ENCODE results near the gene NIP7. TPM values are rescaled to one million over a fixed set of nuclear protein-coding genes. Genes with fewer than 3 reads are reported as not detected.
"Not testable (repeated sequence)": the region's sequence is repeated elsewhere in the genome, so short reads cannot be mapped to it uniquely, and the experiment has no call there.

Gene NIP7
- total RNA-seq, 1 donor from 2014 or later: 23.7 TPM

DNA sequence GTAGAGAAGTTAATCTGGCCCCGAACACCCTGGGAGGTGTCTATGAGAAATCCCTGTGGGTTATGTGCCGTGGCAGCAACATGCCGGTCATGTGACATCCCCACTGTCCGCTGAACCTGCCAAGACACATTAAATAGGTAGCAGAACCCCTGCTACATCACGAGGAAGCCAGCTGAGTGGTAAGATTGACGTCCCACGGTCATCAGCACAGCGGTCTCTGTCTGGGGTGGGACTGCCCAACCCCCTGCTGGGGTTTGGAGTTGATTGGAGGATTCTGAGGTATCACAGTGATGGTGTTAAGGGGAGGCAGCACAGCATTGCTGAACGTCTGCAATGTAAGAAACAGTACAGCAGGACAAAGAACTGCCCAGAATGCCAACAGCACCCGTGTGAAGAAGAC is 10.0 kb downstream of the NIP7 start:
- H3K9ac ChIP-seq: no peak overlapping the region
- peak overlapping the region; percentile 69 for H3K27ac Mint-ChIP-seq
- H3K9me3 Mint-ChIP-seq: no peaks in the 10 kb centered on the region
- H3K4me3 ChIP-seq: no peak overlapping the region
- DNase-seq (ENCODE audit: low spot score): no peak
- peaks cover 4% of the 10 kb centered on the region for H3F3A ChIP-seq (ENCODE audit: low read depth)
- no peaks in the 10 kb centered on the region for H3K9me3 ChIP-seq (ENCODE audit: low read depth)
- H3K4me2 ChIP-seq: no peak overlapping the region
- no peaks in the 10 kb centered on the region for H4K20me1 ChIP-seq (ENCODE audit: low read depth)
- TF ChIP-seq EZH2phosphoT487 (IDR thresholded peaks at IDR 0.05) (no peak), EZH2 (IDR thresholded peaks at IDR 0.05) (no peak)
- TF ChIP-seq, protein P1, sequence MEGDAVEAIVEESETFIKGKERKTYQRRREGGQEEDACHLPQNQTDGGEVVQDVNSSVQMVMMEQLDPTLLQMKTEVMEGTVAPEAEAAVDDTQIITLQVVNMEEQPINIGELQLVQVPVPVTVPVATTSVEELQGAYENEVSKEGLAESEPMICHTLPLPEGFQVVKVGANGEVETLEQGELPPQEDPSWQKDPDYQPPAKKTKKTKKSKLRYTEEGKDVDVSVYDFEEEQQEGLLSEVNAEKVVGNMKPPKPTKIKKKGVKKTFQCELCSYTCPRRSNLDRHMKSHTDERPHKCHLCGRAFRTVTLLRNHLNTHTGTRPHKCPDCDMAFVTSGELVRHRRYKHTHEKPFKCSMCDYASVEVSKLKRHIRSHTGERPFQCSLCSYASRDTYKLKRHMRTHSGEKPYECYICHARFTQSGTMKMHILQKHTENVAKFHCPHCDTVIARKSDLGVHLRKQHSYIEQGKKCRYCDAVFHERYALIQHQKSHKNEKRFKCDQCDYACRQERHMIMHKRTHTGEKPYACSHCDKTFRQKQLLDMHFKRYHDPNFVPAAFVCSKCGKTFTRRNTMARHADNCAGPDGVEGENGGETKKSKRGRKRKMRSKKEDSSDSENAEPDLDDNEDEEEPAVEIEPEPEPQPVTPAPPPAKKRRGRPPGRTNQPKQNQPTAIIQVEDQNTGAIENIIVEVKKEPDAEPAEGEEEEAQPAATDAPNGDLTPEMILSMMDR (IDR thresholded peaks at IDR 0.05): no peak
- no peaks in the 10 kb centered on the region for H3K79me2 ChIP-seq (ENCODE audit: low read depth)
- H3K4me1 Mint-ChIP-seq: no peaks in the 10 kb centered on the region
- H3K27me3 ChIP-seq: no peaks in the 10 kb centered on the region
- peaks cover 2% of the 10 kb centered on the region for H3K36me3 Mint-ChIP-seq
- H2AFZ ChIP-seq (replicated peaks): no peak overlapping the region
- H3K4me3 Mint-ChIP-seq: no peak overlapping the region
- H3K27ac ChIP-seq: no peak overlapping the region
- H3K4me1 ChIP-seq: no peaks in the 10 kb centered on the region
- peaks cover 4% of the 10 kb centered on the region for H3K27me3 Mint-ChIP-seq (ENCODE audit: insufficient read depth, low read depth)
- no peaks in the 10 kb centered on the region for H3K36me3 ChIP-seq

DNA sequence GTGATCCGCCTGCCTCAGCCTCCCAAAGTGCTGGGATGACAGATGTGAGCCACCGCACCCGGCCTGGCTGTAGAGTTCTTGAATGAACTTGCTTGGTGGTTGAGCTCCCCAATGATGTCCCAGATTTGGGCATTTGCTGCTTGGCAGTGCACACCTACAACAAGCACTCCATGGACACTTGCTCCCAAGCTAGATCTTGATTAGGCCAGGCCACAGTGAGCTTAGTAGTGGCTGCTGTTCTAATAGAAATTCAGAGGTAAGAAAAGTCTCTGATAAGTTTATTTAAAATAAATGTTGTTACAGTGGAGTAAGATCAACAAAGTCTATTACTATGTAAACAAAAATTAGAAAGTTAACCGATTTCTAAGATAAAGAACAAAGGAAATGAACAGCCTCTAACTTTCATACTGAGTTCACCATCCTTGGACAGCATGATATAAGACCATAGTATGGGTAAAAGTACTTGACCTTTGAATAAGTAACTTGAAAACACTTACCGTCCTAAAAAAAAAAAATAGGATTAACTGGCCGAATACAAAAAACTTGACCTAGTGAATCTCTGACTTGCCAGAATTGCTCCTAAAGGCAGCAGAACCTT is 11.1 kb downstream of the NIP7 start:
- H3K27me3 Mint-ChIP-seq (ENCODE audit: insufficient read depth, low read depth): peaks cover 4% of the 10 kb centered on the region

DNA sequence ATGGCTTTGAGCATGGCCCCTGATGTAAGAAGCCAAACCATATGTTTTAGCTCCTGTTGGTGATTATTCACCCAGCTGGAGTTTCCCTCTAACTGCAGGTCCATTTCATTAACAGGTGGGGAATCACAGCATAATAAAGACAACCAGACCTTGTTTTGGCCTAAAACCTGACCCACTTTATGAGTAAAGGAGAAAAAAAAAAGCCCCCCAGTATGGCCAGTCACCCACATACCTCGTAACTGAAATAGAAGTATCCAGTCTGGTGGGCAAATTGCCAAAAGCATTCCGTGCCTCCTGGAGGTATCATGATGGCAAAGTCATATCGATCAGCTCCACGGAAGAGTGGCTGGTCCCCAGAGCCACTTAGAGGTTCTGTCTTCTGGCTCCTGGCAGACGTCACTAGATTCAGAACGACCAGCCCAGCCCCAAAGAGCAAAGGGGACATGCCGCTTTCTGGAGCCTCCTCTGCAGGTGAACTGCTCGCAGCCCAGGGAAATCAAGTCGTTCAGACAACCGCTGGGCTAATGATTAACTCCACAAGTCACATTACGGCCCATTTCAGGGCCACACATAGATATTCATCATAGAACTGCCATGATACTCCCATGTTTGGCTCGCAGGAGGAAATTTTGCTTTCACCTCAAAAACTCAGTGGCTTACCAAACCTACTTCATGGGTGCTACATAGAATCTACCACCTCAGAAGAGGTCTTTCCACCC is 11.9 kb downstream of the NIP7 start, which contains the start of gene TMED6:
Gene TMED6, minus strand, starts transcription at position 478 of the 719 bp plus-strand sequence. Its CDS starts 33 bp downstream, at position 445.
- no peak within 1 kb of the TSS for H3K9ac ChIP-seq
- H3K27ac ChIP-seq: no peak within 1 kb of the TSS

More for the DNA sequence above, 11.1 kb downstream of the NIP7 start:
- Histone ChIP-seq H3K36me3 (peaks cover 5% of the 10 kb centered on the region), H4K20me1 (ENCODE audit: low read depth) (no peaks in the 10 kb centered on the region), H3K4me3 (no peak overlapping the region), H3F3A (ENCODE audit: low read depth) (peaks cover 4% of the 10 kb centered on the region), H3K79me2 (ENCODE audit: low read depth) (no peaks in the 10 kb centered on the region), H3K9me3 (ENCODE audit: low read depth) (no peaks in the 10 kb centered on the region), H3K4me2 (no peak overlapping the region), H3K27ac (no peak overlapping the region), H3K9ac (no peak overlapping the region), H2AFZ (replicated peaks) (no peak overlapping the region), H3K27me3 (no peaks in the 10 kb centered on the region), H3K4me1 (no peaks in the 10 kb centered on the region)
- no peaks in the 10 kb centered on the region for H3K4me1 Mint-ChIP-seq
- no peaks in the 10 kb centered on the region for H3K9me3 Mint-ChIP-seq
- H3K27ac Mint-ChIP-seq: no peak overlapping the region
- peaks cover 5% of the 10 kb centered on the region for H3K36me3 Mint-ChIP-seq
- no peak overlapping the region for H3K4me3 Mint-ChIP-seq
- no peak for TF ChIP-seq EZH2 (IDR thresholded peaks at IDR 0.05)
- TF ChIP-seq, protein P1 (IDR thresholded peaks at IDR 0.05): no peak
- TF ChIP-seq EZH2phosphoT487 (IDR thresholded peaks at IDR 0.05): no peak
- DNase-seq (ENCODE audit: low spot score): no peak

DNA sequence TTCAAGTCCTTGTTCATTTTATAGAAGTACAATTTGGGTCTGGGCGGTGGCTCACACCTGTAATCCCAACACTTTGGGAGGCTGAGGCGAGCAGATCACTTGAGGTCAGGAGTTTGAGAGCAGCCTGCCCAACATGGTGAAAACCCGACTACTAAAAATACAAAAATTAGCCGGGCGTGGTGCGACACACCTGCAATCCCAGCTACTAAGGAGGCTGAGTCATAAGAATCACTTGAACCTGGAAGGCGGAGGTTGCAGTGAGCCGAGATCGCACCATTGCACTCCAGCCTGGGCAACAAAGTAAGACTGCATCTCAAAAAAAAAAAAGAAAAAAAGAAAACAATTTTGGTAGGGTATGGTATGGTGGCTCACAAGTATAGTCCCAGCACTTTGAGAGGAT is 20.5 kb downstream of the NIP7 start:
- not testable (repeated sequence) for H3K9ac ChIP-seq; H3K36me3 ChIP-seq; H3K9me3 ChIP-seq (ENCODE audit: low read depth); H3K9me3 Mint-ChIP-seq; H3K79me2 ChIP-seq (ENCODE audit: low read depth); H3K4me1 ChIP-seq; H3K4me2 ChIP-seq; H3K27me3 Mint-ChIP-seq (ENCODE audit: insufficient read depth, low read depth); H3K4me3 ChIP-seq; H3K27ac Mint-ChIP-seq; H4K20me1 ChIP-seq (ENCODE audit: low read depth); H3K27ac ChIP-seq; DNase-seq (ENCODE audit: low spot score); H3F3A ChIP-seq (ENCODE audit: low read depth); H2AFZ ChIP-seq (replicated peaks); H3K4me1 Mint-ChIP-seq; H3K27me3 ChIP-seq; H3K4me3 Mint-ChIP-seq
- H3K36me3 Mint-ChIP-seq: peaks cover 18% of the 10 kb centered on the region

More for the DNA sequence above, 11.9 kb downstream of the NIP7 start, which contains the start of gene TMED6:
- peaks cover 4% of the 10 kb centered on the region for H3F3A ChIP-seq (ENCODE audit: low read depth)
- H3K4me1 ChIP-seq: no peaks in the 10 kb centered on the region
- no peaks in the 10 kb centered on the region for H3K9me3 ChIP-seq (ENCODE audit: low read depth)
- no peak for DNase-seq (ENCODE audit: low spot score)
- no peaks in the 10 kb centered on the region for H3K27me3 ChIP-seq
- Mint-ChIP-seq H3K4me3 (no peak within 1 kb of the TSS), H3K9me3 (no peaks in the 10 kb centered on the region), H3K27me3 (ENCODE audit: insufficient read depth, low read depth) (peaks cover 4% of the 10 kb centered on the region), H3K36me3 (peaks cover 6% of the 10 kb centered on the region), H3K4me1 (no peaks in the 10 kb centered on the region), H3K27ac (no peak within 1 kb of the TSS)
- no peak within 1 kb of the TSS for H3K4me2 ChIP-seq
- H4K20me1 ChIP-seq (ENCODE audit: low read depth): no peaks in the 10 kb centered on the region
- peaks cover 5% of the 10 kb centered on the region for H3K36me3 ChIP-seq
- no peak for TF ChIP-seq EZH2 (IDR thresholded peaks at IDR 0.05)
- TF ChIP-seq EZH2phosphoT487 (IDR thresholded peaks at IDR 0.05): no peak
- no peak within 1 kb of the TSS for H2AFZ ChIP-seq (replicated peaks)
- H3K4me3 ChIP-seq: no peak within 1 kb of the TSS
- no peaks in the 10 kb centered on the region for H3K79me2 ChIP-seq (ENCODE audit: low read depth)

Measured in neural progenitor cell (in vitro differentiated cells).